ENCODE data around the gene SLX9.

DNA sequence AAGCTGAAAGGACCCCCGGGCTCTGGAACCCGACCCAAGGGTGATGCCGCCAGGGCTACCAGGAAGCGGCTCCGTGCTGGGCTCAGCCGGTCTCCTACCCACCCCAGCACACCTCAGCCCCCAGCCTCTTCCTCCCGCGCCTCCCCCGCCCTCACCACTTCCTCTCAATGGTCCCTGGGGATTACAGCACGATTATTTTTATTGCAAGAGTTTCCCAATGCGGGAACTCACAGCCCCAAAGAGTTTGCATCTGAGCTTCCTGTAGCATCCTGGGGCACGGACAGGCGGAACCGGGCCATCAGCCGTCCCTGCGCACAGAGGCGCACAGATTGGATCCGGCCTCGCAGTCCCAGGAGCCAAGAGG lies 8.7 kb upstream of the SLX9 start:
- TF ChIP-seq TAF1 (IDR thresholded peaks at IDR 0.05; ENCODE audit: low read depth, low read length) (no peak), POLR2A (IDR thresholded peaks at IDR 0.05; ENCODE audit: low read depth, low read length) (no peak), POLR2AphosphoS5 (IDR thresholded peaks at IDR 0.05; ENCODE audit: low read depth, low read length) (no peak), SPI1 (IDR thresholded peaks at IDR 0.05; ENCODE audit: low read depth, low read length) (peak; percentile 59), PAX5 (IDR thresholded peaks at IDR 0.05; ENCODE audit: insufficient read depth, low read length, severe bottlenecking) (no peak), POU2F2 (IDR thresholded peaks at IDR 0.05; ENCODE audit: low read depth, low read length) (no peak)
